SK-N-SH treated with all-trans-retinoic acid at 6 μM for 48 hours (cell line): ENCODE data around the gene FAR2.

ENCODE experiments used
- ATAC-seq: fragments of 200-7000 bp; cut with Tn5 transposase; 3 replicates; pipeline ENCODE4 v1.9.1; 2020; ENCODE audit warnings: mild to moderate bottlenecking, moderate library complexity
- ARNTL ChIP-seq: fragments of 450-650 bp; formaldehyde crosslinking; IDR thresholded peaks from 2 replicates; pipeline ENCODE4 v1.5.0; 2020; ENCODE audit warnings: low read depth, mild to moderate bottlenecking, moderate library complexity, borderline replicate concordance
- BACH2 ChIP-seq: fragments of 250-450 bp; sonication (Bioruptor Pico); IDR thresholded peaks from 2 replicates; pipeline ENCODE4 v1.9.0; 2021; ENCODE audit warnings: mild to moderate bottlenecking, borderline replicate concordance
- CSDC2 ChIP-seq: fragments of 250-450 bp; sonication (Bioruptor Pico); IDR thresholded peaks from 2 replicates; pipeline ENCODE4 v1.5.0; 2020; ENCODE audit warnings: mild to moderate bottlenecking, moderate library complexity
- ESRRG ChIP-seq: fragments of 250-450 bp; sonication (Bioruptor Pico); IDR thresholded peaks from 2 replicates; pipeline ENCODE4 v1.6.1; 2021; ENCODE audit warnings: mild to moderate bottlenecking
- GLIS3 ChIP-seq: fragments of 250-450 bp; sonication (Bioruptor Pico); IDR thresholded peaks from 2 replicates; pipeline ENCODE4 v1.5.0; 2020; ENCODE audit warnings: mild to moderate bottlenecking, moderate library complexity
- ISL1 ChIP-seq: fragments of 250-450 bp; sonication (Bioruptor Pico); IDR thresholded peaks from 2 replicates; pipeline ENCODE4 v2.1.2; 2022; ENCODE audit warnings: mild to moderate bottlenecking, moderate library complexity
- OSR1 ChIP-seq: fragments of 250-450 bp; sonication (Bioruptor Pico); IDR thresholded peaks from 2 replicates; pipeline ENCODE4 v1.8.0; 2022; ENCODE audit warnings: moderate library complexity, mild to moderate bottlenecking, inconsistent platforms
- PPARA ChIP-seq: fragments of 250-450 bp; sonication (Bioruptor Pico); IDR thresholded peaks from 2 replicates; pipeline ENCODE4 v1.5.0; 2020; ENCODE audit warnings: mild to moderate bottlenecking, borderline replicate concordance
- TOX ChIP-seq: fragments of 250-450 bp; sonication (Bioruptor Pico); IDR thresholded peaks from 2 replicates; pipeline ENCODE4 v1.8.0; 2021; ENCODE audit warnings: mild to moderate bottlenecking, moderate library complexity, borderline replicate concordance
- ZC3H10 ChIP-seq: fragments of 250-450 bp; sonication (Bioruptor Pico); IDR thresholded peaks from 2 replicates; pipeline ENCODE4 v1.5.1; 2021; ENCODE audit warnings: mild to moderate bottlenecking, moderate library complexity
- ZFP3 ChIP-seq: fragments of 250-450 bp; sonication (Bioruptor Pico); IDR thresholded peaks from 2 replicates; pipeline ENCODE4 v1.5.0; 2020; ENCODE audit warnings: mild to moderate bottlenecking, moderate library complexity
- ZFP30 ChIP-seq: fragments of 450-650 bp; formaldehyde crosslinking; IDR thresholded peaks from 2 replicates; pipeline ENCODE4 v1.5.0; 2022; ENCODE audit warnings: mild to moderate bottlenecking, moderate library complexity
- ZNF565 ChIP-seq: fragments of 450-650 bp; formaldehyde crosslinking; conservative IDR thresholded peaks from 2 replicates; pipeline ENCODE4 v1.5.0; 2020; ENCODE audit warnings: low read depth, mild to moderate bottlenecking, moderate library complexity
- ZNF70 ChIP-seq: fragments of 450-650 bp; formaldehyde crosslinking; IDR thresholded peaks from 2 replicates; pipeline ENCODE4 v1.5.0; 2020; ENCODE audit warnings: mild to moderate bottlenecking, moderate library complexity
- ZNF8 ChIP-seq: fragments of 450-650 bp; formaldehyde crosslinking; IDR thresholded peaks from 2 replicates; pipeline ENCODE4 v1.5.0; 2020; ENCODE audit warnings: mild to moderate bottlenecking, moderate library complexity
- TF ChIP-seq, protein P1 (sequence below): fragments of 250-450 bp; sonication (Bioruptor Pico); IDR thresholded peaks from 2 replicates; pipeline ENCODE4 v1.8.0; 2021; ENCODE audit warnings: low read depth, mild to moderate bottlenecking, moderate library complexity, borderline replicate concordance
- TF ChIP-seq, protein P2 (sequence below): fragments of 250-450 bp; sonication (Bioruptor Pico); IDR thresholded peaks from 2 replicates; pipeline ENCODE4 v1.5.1; 2021; ENCODE audit warnings: mild to moderate bottlenecking, moderate library complexity
- TF ChIP-seq, protein P3 (sequence below): fragments of 250-450 bp; sonication (Bioruptor Pico); IDR thresholded peaks from 2 replicates; pipeline ENCODE4 v1.5.0; 2020; ENCODE audit warnings: mild to moderate bottlenecking, moderate library complexity
- TF ChIP-seq, protein P4 (sequence below): fragments of 250-450 bp; sonication (Bioruptor Pico); IDR thresholded peaks from 2 replicates; pipeline ENCODE4 v1.8.0; 2020; ENCODE audit warnings: mild to moderate bottlenecking, moderate library complexity, borderline replicate concordance
- TF ChIP-seq, protein P5 (sequence below): fragments of 250-450 bp; sonication (Bioruptor Pico); IDR thresholded peaks from 2 replicates; pipeline ENCODE4 v1.5.1; 2020; ENCODE audit warnings: low read depth, mild to moderate bottlenecking, moderate library complexity

Gene FAR2

DNA sequence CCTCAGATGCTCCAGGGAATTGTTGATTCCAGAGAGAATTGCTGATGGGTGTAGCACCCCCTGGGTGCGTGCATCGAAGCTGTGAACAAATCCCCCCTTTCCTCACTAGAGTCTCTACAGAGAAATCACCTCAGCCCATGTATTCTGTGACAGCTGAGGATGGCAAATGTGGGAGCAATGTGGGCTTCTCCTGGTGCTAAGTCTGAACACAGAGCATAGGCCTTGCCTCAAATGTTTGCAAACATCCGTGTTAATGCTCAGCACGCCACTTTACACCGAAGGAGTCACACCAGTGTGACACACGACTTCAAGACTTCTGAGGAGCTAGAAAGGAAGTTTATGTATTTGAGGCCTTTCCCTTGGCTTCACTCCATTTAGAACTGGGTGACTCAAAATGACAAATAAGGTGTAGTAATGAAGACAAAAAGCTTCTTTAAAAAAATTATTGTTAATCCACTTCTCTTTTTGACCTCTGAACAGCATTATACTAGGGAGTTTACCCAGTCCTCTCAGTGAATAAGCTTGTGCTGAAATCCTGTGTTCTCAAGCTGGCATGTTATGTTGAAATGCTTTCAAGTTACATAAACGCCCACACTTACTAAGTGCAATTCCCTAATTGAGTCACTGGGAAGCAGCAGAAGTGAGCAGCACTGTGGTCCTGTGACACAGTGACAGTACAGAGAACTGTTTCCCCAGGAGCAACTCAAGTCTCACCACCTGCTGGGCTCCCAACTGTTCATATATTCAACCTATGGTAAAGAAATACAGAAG is 92.9 kb downstream of the FAR2 start:
- no peak for TF ChIP-seq ZFP3 (CRISPR knock-in tag)
- TF ChIP-seq ISL1: peak; percentile 79
- TF ChIP-seq, protein P1, sequence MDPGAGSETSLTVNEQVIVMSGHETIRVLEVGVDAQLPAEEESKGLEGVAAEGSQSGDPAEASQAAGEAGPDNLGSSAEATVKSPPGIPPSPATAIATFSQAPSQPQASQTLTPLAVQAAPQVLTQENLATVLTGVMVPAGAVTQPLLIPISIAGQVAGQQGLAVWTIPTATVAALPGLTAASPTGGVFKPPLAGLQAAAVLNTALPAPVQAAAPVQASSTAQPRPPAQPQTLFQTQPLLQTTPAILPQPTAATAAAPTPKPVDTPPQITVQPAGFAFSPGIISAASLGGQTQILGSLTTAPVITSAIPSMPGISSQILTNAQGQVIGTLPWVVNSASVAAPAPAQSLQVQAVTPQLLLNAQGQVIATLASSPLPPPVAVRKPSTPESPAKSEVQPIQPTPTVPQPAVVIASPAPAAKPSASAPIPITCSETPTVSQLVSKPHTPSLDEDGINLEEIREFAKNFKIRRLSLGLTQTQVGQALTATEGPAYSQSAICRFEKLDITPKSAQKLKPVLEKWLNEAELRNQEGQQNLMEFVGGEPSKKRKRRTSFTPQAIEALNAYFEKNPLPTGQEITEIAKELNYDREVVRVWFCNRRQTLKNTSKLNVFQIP (CRISPR knock-in tag): no peak
- TF ChIP-seq, protein P2, sequence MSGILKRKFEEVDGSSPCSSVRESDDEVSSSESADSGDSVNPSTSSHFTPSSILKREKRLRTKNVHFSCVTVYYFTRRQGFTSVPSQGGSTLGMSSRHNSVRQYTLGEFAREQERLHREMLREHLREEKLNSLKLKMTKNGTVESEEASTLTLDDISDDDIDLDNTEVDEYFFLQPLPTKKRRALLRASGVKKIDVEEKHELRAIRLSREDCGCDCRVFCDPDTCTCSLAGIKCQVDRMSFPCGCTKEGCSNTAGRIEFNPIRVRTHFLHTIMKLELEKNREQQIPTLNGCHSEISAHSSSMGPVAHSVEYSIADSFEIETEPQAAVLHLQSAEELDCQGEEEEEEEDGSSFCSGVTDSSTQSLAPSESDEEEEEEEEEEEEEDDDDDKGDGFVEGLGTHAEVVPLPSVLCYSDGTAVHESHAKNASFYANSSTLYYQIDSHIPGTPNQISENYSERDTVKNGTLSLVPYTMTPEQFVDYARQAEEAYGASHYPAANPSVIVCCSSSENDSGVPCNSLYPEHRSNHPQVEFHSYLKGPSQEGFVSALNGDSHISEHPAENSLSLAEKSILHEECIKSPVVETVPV (CRISPR knock-in tag): no peak
- no peak for TF ChIP-seq ESRRG (CRISPR knock-in tag)
- ATAC-seq: peak; percentile 79

DNA sequence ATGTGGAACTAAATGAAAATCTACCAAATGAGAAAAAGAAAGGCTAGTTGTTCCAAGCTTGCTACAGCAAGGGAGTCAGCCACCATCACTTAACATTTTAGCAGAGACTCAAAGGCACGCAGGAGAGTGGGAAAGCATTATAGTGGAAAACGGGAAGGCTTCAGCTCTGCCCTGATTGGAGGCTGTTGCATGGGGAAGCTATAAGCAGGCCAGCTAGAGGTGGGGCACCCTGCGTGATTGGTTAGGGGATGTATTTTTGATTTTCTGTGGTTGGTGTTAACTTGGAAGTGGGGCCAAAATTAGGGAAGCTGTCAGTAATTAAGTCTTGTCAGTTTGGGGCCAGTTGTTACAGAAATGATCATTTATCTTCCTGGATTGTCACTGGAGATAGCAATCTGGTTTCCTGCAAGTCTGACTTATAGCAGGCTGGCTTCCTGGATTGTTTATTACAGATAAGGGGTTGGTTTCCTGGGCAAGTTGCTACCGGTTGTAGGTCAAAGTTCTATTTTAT is 93.9 kb downstream of the FAR2 start:
- TF ChIP-seq ARNTL (CRISPR knock-in tag) (no peak), ISL1 (no peak), TOX (no peak), CSDC2 (CRISPR knock-in tag) (no peak), ZC3H10 (CRISPR knock-in tag) (no peak), ZNF565 (CRISPR knock-in tag) (no peak), ZNF70 (CRISPR knock-in tag) (no peak), BACH2 (CRISPR knock-in tag) (no peak), OSR1 (no peak), ZNF8 (CRISPR knock-in tag) (no peak), GLIS3 (CRISPR knock-in tag) (no peak), ESRRG (CRISPR knock-in tag) (no peak), ZFP30 (CRISPR knock-in tag) (no peak), PPARA (CRISPR knock-in tag) (no peak)
- TF ChIP-seq, protein P3, sequence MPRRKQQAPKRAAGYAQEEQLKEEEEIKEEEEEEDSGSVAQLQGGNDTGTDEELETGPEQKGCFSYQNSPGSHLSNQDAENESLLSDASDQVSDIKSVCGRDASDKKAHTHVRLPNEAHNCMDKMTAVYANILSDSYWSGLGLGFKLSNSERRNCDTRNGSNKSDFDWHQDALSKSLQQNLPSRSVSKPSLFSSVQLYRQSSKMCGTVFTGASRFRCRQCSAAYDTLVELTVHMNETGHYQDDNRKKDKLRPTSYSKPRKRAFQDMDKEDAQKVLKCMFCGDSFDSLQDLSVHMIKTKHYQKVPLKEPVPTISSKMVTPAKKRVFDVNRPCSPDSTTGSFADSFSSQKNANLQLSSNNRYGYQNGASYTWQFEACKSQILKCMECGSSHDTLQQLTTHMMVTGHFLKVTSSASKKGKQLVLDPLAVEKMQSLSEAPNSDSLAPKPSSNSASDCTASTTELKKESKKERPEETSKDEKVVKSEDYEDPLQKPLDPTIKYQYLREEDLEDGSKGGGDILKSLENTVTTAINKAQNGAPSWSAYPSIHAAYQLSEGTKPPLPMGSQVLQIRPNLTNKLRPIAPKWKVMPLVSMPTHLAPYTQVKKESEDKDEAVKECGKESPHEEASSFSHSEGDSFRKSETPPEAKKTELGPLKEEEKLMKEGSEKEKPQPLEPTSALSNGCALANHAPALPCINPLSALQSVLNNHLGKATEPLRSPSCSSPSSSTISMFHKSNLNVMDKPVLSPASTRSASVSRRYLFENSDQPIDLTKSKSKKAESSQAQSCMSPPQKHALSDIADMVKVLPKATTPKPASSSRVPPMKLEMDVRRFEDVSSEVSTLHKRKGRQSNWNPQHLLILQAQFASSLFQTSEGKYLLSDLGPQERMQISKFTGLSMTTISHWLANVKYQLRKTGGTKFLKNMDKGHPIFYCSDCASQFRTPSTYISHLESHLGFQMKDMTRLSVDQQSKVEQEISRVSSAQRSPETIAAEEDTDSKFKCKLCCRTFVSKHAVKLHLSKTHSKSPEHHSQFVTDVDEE (CRISPR knock-in tag): no peak
- TF ChIP-seq, protein P4, sequence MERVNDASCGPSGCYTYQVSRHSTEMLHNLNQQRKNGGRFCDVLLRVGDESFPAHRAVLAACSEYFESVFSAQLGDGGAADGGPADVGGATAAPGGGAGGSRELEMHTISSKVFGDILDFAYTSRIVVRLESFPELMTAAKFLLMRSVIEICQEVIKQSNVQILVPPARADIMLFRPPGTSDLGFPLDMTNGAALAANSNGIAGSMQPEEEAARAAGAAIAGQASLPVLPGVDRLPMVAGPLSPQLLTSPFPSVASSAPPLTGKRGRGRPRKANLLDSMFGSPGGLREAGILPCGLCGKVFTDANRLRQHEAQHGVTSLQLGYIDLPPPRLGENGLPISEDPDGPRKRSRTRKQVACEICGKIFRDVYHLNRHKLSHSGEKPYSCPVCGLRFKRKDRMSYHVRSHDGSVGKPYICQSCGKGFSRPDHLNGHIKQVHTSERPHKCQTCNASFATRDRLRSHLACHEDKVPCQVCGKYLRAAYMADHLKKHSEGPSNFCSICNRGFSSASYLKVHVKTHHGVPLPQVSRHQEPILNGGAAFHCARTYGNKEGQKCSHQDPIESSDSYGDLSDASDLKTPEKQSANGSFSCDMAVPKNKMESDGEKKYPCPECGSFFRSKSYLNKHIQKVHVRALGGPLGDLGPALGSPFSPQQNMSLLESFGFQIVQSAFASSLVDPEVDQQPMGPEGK (CRISPR knock-in tag): no peak
- TF ChIP-seq, protein P5, sequence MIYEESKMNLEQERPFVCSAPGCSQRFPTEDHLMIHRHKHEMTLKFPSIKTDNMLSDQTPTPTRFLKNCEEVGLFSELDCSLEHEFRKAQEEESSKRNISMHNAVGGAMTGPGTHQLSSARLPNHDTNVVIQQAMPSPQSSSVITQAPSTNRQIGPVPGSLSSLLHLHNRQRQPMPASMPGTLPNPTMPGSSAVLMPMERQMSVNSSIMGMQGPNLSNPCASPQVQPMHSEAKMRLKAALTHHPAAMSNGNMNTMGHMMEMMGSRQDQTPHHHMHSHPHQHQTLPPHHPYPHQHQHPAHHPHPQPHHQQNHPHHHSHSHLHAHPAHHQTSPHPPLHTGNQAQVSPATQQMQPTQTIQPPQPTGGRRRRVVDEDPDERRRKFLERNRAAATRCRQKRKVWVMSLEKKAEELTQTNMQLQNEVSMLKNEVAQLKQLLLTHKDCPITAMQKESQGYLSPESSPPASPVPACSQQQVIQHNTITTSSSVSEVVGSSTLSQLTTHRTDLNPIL (CRISPR knock-in tag): no peak
- TF ChIP-seq, protein P2 (CRISPR knock-in tag): no peak

More for the DNA sequence above, 93.9 kb downstream of the FAR2 start:
- ATAC-seq: peak; percentile 61
